Fibroblast of villous mesenchyme (primary cell): ENCODE measurements around the gene LGALS3BP. TPM values are rescaled to one million over a fixed set of nuclear protein-coding genes. Genes with fewer than 3 reads are reported as not detected.

ENCODE experiments used
- DNase-seq: peaks from one replicate; pipeline ENCODE4 v3.0.0-alpha.2; 2010; ENCODE audit warnings: low read depth
- H3K4me3 ChIP-seq: 2 replicates; pipeline ENCODE4 v1.5.1; 2011; ENCODE audit warnings: low read depth, mild to moderate bottlenecking, low read length
- CTCF ChIP-seq: IDR thresholded peaks from 2 replicates; pipeline ENCODE4 v1.5.1; 2012; ENCODE audit warnings: low read depth, mild to moderate bottlenecking, low read length; ENCODE audit not compliant: insufficient read depth
- total RNA-seq: library from RNA; depleted of rRNA; stranded (reverse); fragments of >200 nt; gene quantifications from 2 replicates; pipeline ENCODE4 v1.2.3, GENCODE V29; 2012

LGALS3BP gene
- total RNA-seq, 1 donor = 297 TPM

DNA sequence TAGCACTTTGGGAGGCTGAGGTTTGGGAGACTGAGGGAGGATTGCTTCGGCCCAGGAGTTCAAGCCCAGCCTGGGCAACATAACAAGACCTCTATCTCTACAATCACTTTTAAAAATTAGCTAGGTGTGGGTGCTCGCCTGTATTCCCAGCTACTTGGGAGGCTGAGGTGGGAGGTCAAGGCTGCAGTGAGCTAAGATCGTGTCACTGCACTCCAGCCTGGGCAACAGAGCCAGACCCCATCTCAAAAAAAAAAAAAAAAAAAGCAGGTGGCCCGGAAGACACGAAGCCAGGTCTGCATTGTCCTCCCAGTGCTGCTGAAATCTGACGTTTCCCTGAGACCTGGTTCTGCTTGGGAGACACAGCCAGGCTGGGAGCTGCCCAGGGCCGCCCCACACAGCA, 35.7 kb downstream of the LGALS3BP start:
- no peak overlapping the region for H3K4me3 ChIP-seq
- no peak for TF ChIP-seq CTCF
- no peak for DNase-seq

DNA sequence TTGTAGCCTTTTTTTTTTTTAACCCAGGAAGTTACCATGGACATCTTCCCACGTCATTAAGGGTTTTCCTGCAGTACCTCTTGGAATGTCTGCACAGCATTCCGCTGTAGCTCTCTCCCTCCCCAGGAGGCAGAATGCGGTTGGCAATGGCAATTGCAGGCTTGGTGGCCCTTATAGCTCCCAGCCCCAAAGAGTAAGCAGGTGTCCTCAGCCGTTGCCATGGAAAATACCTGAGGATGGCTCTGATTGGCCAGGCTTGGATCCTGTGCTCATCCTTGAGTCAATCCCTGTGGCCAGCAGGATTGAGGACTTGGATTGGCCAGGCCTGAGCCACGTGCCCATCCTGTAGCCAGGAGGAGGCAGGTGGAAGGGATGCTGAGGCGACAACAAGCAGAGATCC, 39.0 kb downstream of the LGALS3BP start:
- no peak for TF ChIP-seq CTCF
- DNase-seq = peak; percentile 70
- H3K4me3 ChIP-seq = no peak overlapping the region

- no peak for TF ChIP-seq CTCF
- H3K4me3 ChIP-seq = no peak overlapping the region
- peak; percentile 71 for DNase-seq
Observed at GRCh38 chr17:78940258-78940657, 39.5 kb downstream of the LGALS3BP start.

DNA sequence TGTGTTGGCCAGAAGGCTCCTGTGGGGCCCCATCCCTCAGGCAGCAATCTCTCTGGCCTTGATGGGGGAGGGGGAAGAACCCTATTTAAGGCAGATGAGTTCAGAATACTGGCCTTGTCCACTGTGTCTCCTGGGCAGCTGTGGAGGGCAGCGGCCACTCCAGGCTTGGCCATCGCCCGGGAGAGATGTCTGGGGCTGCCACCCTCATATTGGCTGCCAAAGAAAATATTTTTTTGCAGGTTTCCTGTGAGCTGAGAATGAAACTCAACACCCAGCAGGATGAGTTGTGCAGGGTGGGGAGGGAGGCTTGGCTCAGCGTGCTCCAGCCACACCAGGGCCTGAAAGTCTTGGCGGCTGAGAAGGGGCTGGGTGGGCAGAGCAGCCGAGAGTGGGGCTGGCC, 40.1 kb downstream of the LGALS3BP start:
- no peak overlapping the region for H3K4me3 ChIP-seq
- TF ChIP-seq CTCF = no peak
- DNase-seq = no peak

GRCh38 chr17:78937561-78937960, 42.2 kb downstream of the LGALS3BP start:
- no peak for DNase-seq
- no peak for TF ChIP-seq CTCF
- H3K4me3 ChIP-seq = no peak overlapping the region

GRCh38 chr17:78935419-78936323, 44.1 kb downstream of the LGALS3BP start:
- peak; percentile 98 for DNase-seq
- H3K4me3 ChIP-seq = no peak overlapping the region

More at GRCh38 chr17:78935419-78936323, 44.1 kb downstream of the LGALS3BP start:
- TF ChIP-seq CTCF = no peak
